ENCODE results near the gene MEF2B. TPM values are rescaled to one million over a fixed set of nuclear protein-coding genes. Genes with fewer than 3 reads are reported as not detected.
A peak's percentile ranks its signal among the peaks of the same experiment; 100 is the strongest.

MEF2B gene
- total RNA-seq, 1 donor from 2014 or later = 0.49 TPM

DNA sequence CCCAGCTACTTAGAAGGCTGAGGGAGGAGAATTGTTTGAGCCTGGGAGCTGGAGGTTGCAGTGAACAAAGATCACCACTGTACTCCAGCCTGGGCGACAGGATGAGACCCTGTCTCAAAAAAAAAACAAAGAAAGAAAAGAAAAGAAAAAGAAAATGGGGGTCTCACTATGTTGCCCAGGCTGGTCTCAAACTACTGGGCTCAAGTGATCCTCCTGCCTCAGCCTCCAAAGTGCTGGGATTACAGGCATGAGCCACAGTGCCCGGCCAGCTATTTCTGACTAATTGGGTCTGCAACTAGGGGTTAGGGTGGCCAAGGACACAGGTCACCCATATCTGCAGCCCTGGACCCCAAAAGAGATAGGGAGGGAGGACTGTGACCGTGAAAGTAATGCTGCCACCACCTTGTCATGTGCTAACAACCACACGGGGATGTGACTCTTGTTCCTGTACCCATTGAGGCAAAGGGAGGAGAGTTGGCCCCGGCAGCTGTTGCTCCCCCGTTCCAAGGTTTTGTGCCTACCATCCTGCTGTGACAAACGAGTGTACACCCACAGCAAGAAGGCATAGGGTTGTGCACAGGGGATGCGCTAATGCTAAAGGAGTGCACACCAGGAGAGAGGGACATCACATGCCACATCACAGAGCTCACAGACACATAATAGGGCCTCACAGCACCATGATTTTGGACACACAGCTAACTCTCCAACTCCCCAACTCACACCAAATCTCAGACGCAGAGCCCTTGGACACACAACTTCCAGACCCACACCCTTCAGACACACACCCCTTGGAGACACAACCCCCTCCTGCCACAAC, 619 bp downstream of the MEF2B start:
- Histone ChIP-seq H3K9me3 (replicated peaks) (no peaks in the 10 kb centered on the region), H3K4me1 (peaks cover 12% of the 10 kb centered on the region), H3K27me3 (ENCODE audit: low read depth) (no peaks in the 10 kb centered on the region), H3K36me3 (no peaks in the 10 kb centered on the region), H3K4me3 (peak overlapping the region; percentile 56), H3K27ac (replicated peaks) (no peak overlapping the region)
- TF ChIP-seq, protein P1, sequence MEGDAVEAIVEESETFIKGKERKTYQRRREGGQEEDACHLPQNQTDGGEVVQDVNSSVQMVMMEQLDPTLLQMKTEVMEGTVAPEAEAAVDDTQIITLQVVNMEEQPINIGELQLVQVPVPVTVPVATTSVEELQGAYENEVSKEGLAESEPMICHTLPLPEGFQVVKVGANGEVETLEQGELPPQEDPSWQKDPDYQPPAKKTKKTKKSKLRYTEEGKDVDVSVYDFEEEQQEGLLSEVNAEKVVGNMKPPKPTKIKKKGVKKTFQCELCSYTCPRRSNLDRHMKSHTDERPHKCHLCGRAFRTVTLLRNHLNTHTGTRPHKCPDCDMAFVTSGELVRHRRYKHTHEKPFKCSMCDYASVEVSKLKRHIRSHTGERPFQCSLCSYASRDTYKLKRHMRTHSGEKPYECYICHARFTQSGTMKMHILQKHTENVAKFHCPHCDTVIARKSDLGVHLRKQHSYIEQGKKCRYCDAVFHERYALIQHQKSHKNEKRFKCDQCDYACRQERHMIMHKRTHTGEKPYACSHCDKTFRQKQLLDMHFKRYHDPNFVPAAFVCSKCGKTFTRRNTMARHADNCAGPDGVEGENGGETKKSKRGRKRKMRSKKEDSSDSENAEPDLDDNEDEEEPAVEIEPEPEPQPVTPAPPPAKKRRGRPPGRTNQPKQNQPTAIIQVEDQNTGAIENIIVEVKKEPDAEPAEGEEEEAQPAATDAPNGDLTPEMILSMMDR (IDR thresholded peaks at IDR 0.05; ENCODE audit: borderline replicate concordance) = no peak
- DNase-seq = no peak
- intact Hi-C loops (cut with micrococcal nuclease) = no loop called here

DNA sequence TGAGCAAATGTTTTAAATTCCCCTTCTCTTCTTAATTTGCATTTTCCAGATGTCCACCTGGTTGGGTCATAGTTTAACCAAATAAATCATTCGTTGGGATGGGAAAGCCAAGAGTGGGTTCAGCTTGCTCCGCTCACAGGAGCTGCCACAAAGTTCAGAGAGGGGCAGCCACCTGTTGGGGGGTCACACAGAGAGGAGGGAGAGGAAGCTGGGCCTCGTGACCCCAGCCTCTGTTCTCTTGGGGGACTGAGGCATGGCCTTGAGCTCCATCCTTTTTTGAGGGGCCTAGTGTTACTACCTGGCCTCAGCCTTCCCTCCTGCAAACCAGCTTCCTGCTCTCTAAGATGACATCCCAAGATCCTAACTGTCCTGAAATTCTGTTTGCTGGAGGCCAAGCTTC, 2.5 kb downstream of the MEF2B start:
- intact Hi-C loops (cut with micrococcal nuclease) = no loop called here
- H3K27me3 ChIP-seq (ENCODE audit: low read depth) = no peaks in the 10 kb centered on the region
- H3K4me3 ChIP-seq = no peak overlapping the region
- H3K4me1 ChIP-seq = peaks cover 12% of the 10 kb centered on the region
- H3K36me3 ChIP-seq = no peaks in the 10 kb centered on the region
- TF ChIP-seq, protein P1 (IDR thresholded peaks at IDR 0.05; ENCODE audit: borderline replicate concordance) = no peak
- H3K9me3 ChIP-seq (replicated peaks) = no peaks in the 10 kb centered on the region
- no peak overlapping the region for H3K27ac ChIP-seq (replicated peaks)
- DNase-seq = no peak

DNA sequence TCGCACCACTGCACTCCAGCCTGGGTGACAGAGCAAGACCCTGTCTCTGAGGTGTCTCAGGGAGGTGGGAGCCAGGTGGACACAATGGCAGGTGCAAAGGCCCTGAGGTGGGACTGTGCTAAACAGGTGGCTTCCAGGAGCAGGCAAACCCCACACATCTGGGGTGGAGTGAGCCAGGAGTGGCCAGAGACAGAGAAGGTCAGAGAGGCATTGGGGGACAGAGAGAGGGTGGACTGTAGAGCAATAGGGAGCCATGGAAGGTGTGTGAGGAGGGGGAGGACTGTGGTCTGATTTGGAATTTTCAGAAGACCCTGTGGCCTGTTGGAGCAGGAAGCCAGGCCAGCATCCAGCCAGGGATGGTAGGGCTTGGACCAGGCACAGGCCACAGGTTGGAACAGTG, 4.7 kb downstream of the MEF2B start:
- H3K36me3 ChIP-seq = no peaks in the 10 kb centered on the region
- no peak for DNase-seq
- intact Hi-C loops (cut with micrococcal nuclease) = no loop called here
- H3K4me3 ChIP-seq = no peak overlapping the region
- peaks cover 9% of the 10 kb centered on the region for H3K4me1 ChIP-seq
- H3K27ac ChIP-seq (replicated peaks) = no peak overlapping the region
- no peaks in the 10 kb centered on the region for H3K9me3 ChIP-seq (replicated peaks)
- TF ChIP-seq, protein P1 (IDR thresholded peaks at IDR 0.05; ENCODE audit: borderline replicate concordance) = no peak
- H3K27me3 ChIP-seq (ENCODE audit: low read depth) = no peaks in the 10 kb centered on the region

DNA sequence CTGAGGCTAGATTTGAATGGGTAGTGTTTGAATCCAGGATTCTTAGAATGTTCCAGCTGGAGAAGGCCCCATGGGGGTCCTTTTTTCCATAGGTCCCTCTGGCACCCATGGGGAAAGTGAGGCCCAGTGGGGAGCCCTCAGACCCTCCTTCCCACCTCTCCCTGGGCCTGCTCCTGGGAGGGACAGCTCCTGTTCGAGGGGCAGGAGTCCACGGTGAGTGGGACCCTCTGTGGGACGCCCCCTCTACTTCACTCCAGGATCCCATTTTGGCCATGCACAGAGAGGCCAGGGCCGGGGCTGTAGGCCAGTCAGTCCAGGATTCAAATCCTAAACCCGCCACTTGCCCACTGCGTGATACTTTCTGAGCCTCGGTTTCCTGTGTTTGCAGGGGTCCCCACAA, 7.6 kb downstream of the MEF2B start:
- no peak for DNase-seq
- intact Hi-C loops (cut with micrococcal nuclease) = no loop called here
- Histone ChIP-seq H3K27ac (replicated peaks) (no peak overlapping the region), H3K4me1 (no peaks in the 10 kb centered on the region), H3K36me3 (no peaks in the 10 kb centered on the region), H3K27me3 (ENCODE audit: low read depth) (peaks cover 10% of the 10 kb centered on the region), H3K4me3 (no peak overlapping the region), H3K9me3 (replicated peaks) (no peaks in the 10 kb centered on the region)
- TF ChIP-seq, protein P1 (IDR thresholded peaks at IDR 0.05; ENCODE audit: borderline replicate concordance) = no peak

DNA sequence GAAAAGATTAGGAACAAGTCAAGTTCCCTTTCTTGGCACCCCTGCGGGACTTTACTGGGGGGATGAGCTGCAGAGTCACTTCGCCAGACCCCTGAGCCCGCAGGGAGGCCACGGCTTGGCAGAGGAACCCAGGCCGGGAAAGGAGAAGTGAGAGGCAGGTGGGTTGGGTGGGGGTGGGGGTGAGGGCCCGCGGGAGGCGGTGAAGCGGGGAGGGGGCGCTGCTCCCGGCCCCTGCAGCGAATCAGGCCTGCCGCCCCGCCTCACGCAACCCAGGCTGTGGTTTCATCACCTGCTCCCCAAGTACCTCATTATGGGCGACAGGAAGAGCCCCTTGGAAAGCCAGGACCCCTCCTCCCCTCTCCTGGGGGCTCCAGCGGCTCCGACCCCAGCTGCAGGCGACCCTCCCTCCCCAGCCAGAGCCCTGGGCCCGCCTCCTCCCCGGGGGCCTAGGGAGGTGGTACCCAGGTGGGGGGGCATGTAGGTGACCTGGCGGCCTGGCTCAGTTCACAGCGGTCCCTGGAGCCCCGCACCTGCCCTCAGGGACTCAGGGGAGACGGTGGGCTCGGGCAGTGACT, 9.5 kb downstream of the MEF2B start:
- Histone ChIP-seq H3K4me3 (no peak overlapping the region), H3K4me1 (no peaks in the 10 kb centered on the region), H3K9me3 (replicated peaks) (peaks cover 7% of the 10 kb centered on the region), H3K27me3 (ENCODE audit: low read depth) (peaks cover 10% of the 10 kb centered on the region), H3K27ac (replicated peaks) (no peak overlapping the region), H3K36me3 (peaks cover 7% of the 10 kb centered on the region)
- intact Hi-C loops (cut with micrococcal nuclease) = no loop called here
- TF ChIP-seq, protein P1 (IDR thresholded peaks at IDR 0.05; ENCODE audit: borderline replicate concordance) = no peak
- DNase-seq = no peak

Data from left ventricle myocardium inferior (tissue), 1 donor.